Subcutaneous abdominal adipose tissue (tissue), 5 donors: ENCODE data around the gene HHIPL1.

ENCODE experiments used
- H3K27ac ChIP-seq: one replicate; pipeline ENCODE4 v1.7.0; 2013; ENCODE audit warnings: low read depth, mild to moderate bottlenecking, inconsistent platforms, low read length, moderate library complexity
- H3K27me3 ChIP-seq, 5 donors: one replicate each; pipeline ENCODE4 v1.7.0; 2013; ENCODE audit warnings: low read length in 5 of 5, inconsistent platforms in 1 of 5; ENCODE audit not compliant: control insufficient read depth in 5 of 5, insufficient read depth in 4 of 5
- H3K36me3 ChIP-seq, 5 donors: one replicate each; pipeline ENCODE4 v1.7.0; 2013; ENCODE audit warnings: low read length in 5 of 5; ENCODE audit not compliant: control insufficient read depth in 5 of 5, insufficient read depth in 5 of 5
- H3K4me1 ChIP-seq, 5 donors: one replicate each; pipeline ENCODE4 v1.7.0; 2013; ENCODE audit warnings: low read length in 5 of 5, mild to moderate bottlenecking in 3 of 5, moderate library complexity in 1 of 5; ENCODE audit not compliant: control insufficient read depth in 5 of 5, insufficient read depth in 5 of 5
- H3K4me3 ChIP-seq, 5 donors: one replicate each; pipeline ENCODE4 v1.7.0; 2013; ENCODE audit warnings: low read length in 5 of 5, low read depth in 1 of 5
- H3K9ac ChIP-seq, 5 donors: one replicate each; pipeline ENCODE4 v1.7.0; 2013; ENCODE audit warnings: low read length in 5 of 5, mild to moderate bottlenecking in 4 of 5, moderate library complexity in 3 of 5
- H3K9me3 ChIP-seq, 5 donors: one replicate each; pipeline ENCODE4 v1.7.0; 2013; ENCODE audit warnings: low read length in 5 of 5; ENCODE audit not compliant: control insufficient read depth in 5 of 5
- donor health status: healthy.
- donor health status: healthy.
- donor health status: healthy.
- donor health status: healthy.
- donor health status: healthy.

The HHIPL1 gene

DNA sequence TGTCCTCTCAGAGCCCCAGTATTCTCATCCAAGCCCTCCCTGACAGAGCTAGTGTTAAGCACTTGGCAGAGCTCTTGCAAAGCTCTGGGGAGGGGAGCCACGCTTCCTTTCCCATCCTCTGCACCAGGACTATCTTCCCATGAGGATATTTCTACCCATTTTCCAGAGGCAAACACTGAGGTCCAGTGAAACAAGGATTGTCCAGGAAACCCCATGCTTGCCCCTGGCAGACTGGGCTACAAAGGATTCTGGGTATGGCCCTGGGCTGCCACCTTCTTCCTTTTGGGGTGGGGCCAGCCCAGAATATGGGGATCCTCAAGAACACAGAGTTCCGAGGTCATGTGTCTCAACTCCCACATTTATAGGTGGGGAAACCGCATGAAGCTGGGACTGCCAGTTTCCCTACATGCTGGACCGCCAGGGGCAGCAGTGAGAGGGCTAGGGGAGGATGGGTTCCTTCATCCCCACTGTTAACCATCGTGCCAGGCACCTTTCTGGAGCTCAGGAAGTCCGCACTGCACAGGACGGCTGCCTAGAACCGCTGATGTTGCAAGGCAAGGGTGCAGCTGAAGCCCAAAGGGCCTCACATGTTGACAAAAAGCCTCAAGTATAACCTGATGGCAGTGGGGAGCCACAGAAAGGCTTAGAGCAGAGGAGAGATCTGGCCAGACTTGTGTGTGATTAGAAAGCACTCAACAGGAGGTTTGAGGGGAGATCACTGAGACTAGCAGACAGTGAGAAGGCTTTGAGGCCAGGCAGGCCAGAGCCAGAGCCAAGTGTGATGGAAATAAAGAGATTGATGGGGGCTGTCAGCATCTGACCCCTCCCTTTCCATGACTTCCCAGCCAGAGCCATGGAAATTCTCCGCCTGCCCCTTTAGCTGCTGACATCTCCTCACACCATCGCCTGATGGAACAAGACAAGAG, 35.4 kb upstream of the HHIPL1 start:
- Histone ChIP-seq H3K4me1 (peaks cover 0 to 14% (median 8%) of the 10 kb centered on the region in 5 donors), H3K36me3 (no peaks in the 10 kb centered on the region), H3K9ac (no peak overlapping the region), H3K27ac (no peak overlapping the region), H3K4me3 (no peak overlapping the region), H3K9me3 (no peaks in the 10 kb centered on the region), H3K27me3 (peaks cover 0 to 3% (median 0%) of the 10 kb centered on the region in 5 donors)

- Histone ChIP-seq H3K9ac (no peak overlapping the region), H3K9me3 (no peaks in the 10 kb centered on the region), H3K4me3 (no peak overlapping the region), H3K27ac (no peak overlapping the region), H3K4me1 (peaks cover 0 to 24% (median 14%) of the 10 kb centered on the region in 5 donors), H3K27me3 (peaks cover 0 to 3% (median 0%) of the 10 kb centered on the region in 5 donors), H3K36me3 (no peaks in the 10 kb centered on the region)
Observed at GRCh38 chr14:99611646-99612045, 33.3 kb upstream of the HHIPL1 start.

- Histone ChIP-seq H3K9me3 (no peaks in the 10 kb centered on the region), H3K36me3 (no peaks in the 10 kb centered on the region), H3K4me3 (no peak overlapping the region), H3K27me3 (peaks cover 0 to 3% (median 0%) of the 10 kb centered on the region in 5 donors), H3K4me1 (peaks cover 0 to 30% (median 15%) of the 10 kb centered on the region in 5 donors), H3K27ac (no peak overlapping the region), H3K9ac (no peak overlapping the region)
Observed at GRCh38 chr14:99612071-99612737, 32.7 kb upstream of the HHIPL1 start.

DNA sequence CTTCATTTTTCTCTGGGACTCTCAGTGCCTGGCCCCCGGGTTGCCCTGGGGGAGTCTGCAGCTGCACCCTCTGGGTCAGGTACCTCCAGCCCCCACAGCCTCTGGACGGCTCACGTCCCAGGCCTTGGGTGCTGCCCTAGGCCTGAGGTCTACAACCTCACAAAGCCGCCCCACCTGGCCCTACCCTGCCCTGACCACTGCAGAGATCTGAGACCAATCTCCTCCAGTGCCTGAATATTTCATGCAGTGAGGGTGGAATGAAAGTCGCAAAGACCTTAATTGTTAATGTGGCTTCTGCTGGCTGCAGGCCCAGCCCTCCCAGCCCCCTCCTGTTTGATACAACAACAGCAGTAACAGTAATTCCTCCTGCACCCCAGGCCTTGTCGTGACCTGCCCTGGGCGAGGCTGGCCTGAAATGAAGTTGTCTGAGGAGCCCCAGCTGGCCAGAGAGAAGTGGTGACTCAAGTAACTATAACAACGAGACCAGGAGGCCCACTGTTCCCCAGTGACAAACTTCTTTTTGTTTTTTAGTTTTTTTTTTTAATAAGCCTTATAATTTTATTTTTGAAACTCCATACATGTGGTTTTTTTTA, 32.1 kb upstream of the HHIPL1 start:
- Histone ChIP-seq H3K4me3 (no peak overlapping the region), H3K27me3 (peaks cover 0 to 8% (median under 1%) of the 10 kb centered on the region in 5 donors), H3K9ac (no peak overlapping the region), H3K27ac (no peak overlapping the region), H3K4me1 (peaks cover 0 to 35% (median 15%) of the 10 kb centered on the region in 5 donors), H3K9me3 (no peaks in the 10 kb centered on the region), H3K36me3 (no peaks in the 10 kb centered on the region)

DNA sequence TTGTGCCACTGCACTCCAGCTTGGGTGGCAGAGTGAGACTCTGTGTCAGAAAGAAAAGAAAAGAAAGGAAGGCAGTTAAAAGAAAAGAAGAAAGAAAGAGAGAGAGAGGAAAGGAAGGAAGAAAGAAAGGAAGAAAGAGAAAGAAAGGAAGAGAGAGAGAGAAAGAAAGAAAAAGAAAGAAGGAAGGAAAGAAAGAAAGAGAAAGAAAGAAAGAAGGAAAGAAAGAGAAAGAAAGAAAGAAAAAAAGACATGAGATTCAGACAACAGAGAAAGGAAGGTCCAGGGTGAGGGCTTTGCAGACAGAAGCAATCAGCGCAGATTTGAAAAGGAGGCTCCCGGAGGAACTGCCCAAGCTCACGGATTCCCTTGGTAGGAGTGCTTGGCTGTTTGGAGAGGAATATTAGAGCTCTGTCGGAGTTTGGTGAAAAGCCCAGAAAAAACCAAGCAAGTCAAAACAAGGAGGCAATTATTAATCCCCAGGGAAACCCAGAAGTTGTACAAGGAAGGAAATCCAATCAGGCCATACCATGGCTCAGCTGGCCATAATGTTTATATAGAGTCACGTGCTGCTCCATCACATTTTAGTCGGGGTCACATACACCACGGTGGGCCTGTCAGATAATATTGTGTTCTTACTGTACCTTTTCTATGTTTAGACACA, 29.3 kb upstream of the HHIPL1 start:
- peaks cover 0 to 26% (median 10%) of the 10 kb centered on the region in 5 donors for H3K27me3 ChIP-seq
- no peaks in the 10 kb centered on the region for H3K9me3 ChIP-seq
- H3K36me3 ChIP-seq, result no peaks in the 10 kb centered on the region
- peaks cover 0 to 60% (median 23%) of the 10 kb centered on the region in 5 donors for H3K4me1 ChIP-seq
- no peak overlapping the region for H3K4me3 ChIP-seq
- H3K9ac ChIP-seq, result no peak overlapping the region
- no peak overlapping the region for H3K27ac ChIP-seq

- no peak overlapping the region for H3K27ac ChIP-seq
- H3K36me3 ChIP-seq, result no peaks in the 10 kb centered on the region
- H3K4me1 ChIP-seq, result peaks cover 0 to 62% (median 23%) of the 10 kb centered on the region in 5 donors
- H3K9me3 ChIP-seq, result no peaks in the 10 kb centered on the region
- H3K4me3 ChIP-seq, result no peak overlapping the region
- no peak overlapping the region for H3K9ac ChIP-seq
- H3K27me3 ChIP-seq, result peaks cover 0 to 30% (median 14%) of the 10 kb centered on the region in 5 donors
Observed at GRCh38 chr14:99616832-99617800, 27.8 kb upstream of the HHIPL1 start.

GRCh38 chr14:99619835-99620834, 24.8 kb upstream of the HHIPL1 start:
- Histone ChIP-seq H3K9ac (peak overlapping the region in 3 of 5 donors; percentile 10 to 36 (median 32)), H3K27ac (peak overlapping the region; percentile 41), H3K4me1 (peaks cover 0 to 53% (median 24%) of the 10 kb centered on the region in 5 donors)

DNA sequence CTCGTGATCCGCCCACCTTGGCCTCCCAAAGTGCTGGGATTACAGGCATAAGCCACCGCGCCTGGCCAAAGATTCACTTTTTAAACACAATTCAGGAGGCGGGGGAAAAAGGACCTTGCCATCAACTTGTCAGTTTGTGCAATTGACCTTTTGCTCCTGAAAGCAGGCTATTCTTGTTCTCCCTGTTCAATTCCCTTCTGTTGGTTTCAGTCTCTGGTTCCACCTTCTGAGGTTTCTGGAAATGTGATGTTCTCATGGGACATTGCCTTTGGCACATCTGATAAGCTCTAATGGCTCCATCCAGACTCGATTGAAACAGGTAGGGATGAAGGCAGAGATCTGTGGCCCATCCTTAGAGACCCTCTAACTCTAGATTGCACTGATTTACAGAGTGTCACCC, 23.0 kb upstream of the HHIPL1 start:
- no peaks in the 10 kb centered on the region for H3K36me3 ChIP-seq
- no peak overlapping the region for H3K4me3 ChIP-seq
- peaks cover 9 to 52% (median 36%) of the 10 kb centered on the region in 5 donors for H3K27me3 ChIP-seq
- no peak overlapping the region for H3K27ac ChIP-seq
- no peak overlapping the region for H3K9ac ChIP-seq
- H3K4me1 ChIP-seq, result peaks cover 0 to 35% (median 8%) of the 10 kb centered on the region in 5 donors
- no peaks in the 10 kb centered on the region for H3K9me3 ChIP-seq

More at GRCh38 chr14:99619835-99620834, 24.8 kb upstream of the HHIPL1 start:
- H3K27me3 ChIP-seq, result peaks cover 8 to 51% (median 33%) of the 10 kb centered on the region in 5 donors
- H3K36me3 ChIP-seq, result no peaks in the 10 kb centered on the region
- no peak overlapping the region for H3K4me3 ChIP-seq
- no peaks in the 10 kb centered on the region for H3K9me3 ChIP-seq
